Measurements from ENCODE around the gene ARL3.

GRCh38 chr10:102701272-102701671 lies 12.9 kb downstream of the ARL3 start:
- no peak for TF ChIP-seq CTCF (IDR thresholded peaks at IDR 0.05)
- TF ChIP-seq POLR2A (IDR thresholded peaks at IDR 0.05) = no peak

Measured in Peyer's patch (tissue), 4 donors.